NCI-H526 (cell line): ENCODE measurements around the gene DLG2.
"Not testable (repeated sequence)": the region's sequence is repeated elsewhere in the genome, so short reads cannot be mapped to it uniquely, and the experiment has no call there.

Experiments used
- DNase-seq, 2 experiments: peaks; one replicate each; lab custom pipeline; 2025; lab: John Stamatoyannopoulos, UW

DLG2 gene

GRCh38 chr11:85444479-85444878 is 182.7 kb downstream of the DLG2 start:
- DNase-seq = no peak

- no peak for DNase-seq
These were observed 186.9 kb downstream of the DLG2 start for GRCh38 chr11:85440273-85440672.

- DNase-seq = no peak
These were observed 188.8 kb downstream of the DLG2 start for GRCh38 chr11:85438328-85438727.

DNA sequence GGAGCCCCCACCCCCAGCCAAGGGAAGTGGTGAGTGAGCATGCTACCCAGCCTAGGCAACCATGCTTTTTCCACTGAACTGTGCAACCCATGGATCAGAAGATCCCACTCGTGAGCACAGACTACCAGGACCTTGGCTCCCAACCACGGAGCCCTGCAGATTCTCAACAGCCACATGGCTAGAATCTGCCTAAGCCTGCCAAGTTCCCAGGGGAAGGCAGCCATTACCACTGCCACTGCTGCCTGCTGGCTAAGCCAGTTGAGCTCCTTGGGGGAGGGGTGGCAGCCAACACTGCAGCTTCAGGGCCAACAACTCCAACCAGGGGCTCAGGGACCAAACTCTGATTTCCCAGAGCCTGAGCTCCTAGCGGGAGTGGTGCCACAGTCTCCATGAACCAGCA is 195.8 kb downstream of the DLG2 start:
- no peak for DNase-seq

- DNase-seq = no peak
These were observed 203.3 kb downstream of the DLG2 start for GRCh38 chr11:85423794-85424193.

DNA sequence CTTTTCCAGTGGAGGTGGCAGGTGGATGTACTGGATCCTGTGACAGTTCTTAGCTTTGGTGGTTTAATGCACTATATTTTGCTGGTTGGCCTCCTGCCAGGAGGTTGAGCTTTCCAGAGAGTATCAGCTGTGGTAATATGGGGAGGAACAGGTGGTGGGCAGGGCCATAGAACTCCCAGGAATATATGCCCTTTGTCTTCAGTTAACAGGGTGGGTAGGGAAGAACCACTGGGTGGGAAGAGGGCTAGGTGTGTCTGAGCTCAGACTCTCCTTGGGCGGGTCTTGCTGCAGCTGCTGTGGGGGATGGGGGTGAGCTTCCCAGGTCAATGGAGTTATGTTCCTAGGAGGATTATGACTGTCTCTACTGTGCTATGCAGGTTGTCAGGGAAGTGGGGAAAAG is 203.8 kb downstream of the DLG2 start:
- no peak for DNase-seq

GRCh38 chr11:85414175-85414574 is 213.0 kb downstream of the DLG2 start:
- no peak for DNase-seq

GRCh38 chr11:85407648-85408047 is 219.5 kb downstream of the DLG2 start:
- peak in 1 of 2 experiments; percentile 18 for DNase-seq

- DNase-seq = no peak
These were observed 220.3 kb downstream of the DLG2 start for GRCh38 chr11:85406841-85407240.

- DNase-seq = no peak
These were observed 220.8 kb downstream of the DLG2 start for GRCh38 chr11:85406316-85406715.

DNA sequence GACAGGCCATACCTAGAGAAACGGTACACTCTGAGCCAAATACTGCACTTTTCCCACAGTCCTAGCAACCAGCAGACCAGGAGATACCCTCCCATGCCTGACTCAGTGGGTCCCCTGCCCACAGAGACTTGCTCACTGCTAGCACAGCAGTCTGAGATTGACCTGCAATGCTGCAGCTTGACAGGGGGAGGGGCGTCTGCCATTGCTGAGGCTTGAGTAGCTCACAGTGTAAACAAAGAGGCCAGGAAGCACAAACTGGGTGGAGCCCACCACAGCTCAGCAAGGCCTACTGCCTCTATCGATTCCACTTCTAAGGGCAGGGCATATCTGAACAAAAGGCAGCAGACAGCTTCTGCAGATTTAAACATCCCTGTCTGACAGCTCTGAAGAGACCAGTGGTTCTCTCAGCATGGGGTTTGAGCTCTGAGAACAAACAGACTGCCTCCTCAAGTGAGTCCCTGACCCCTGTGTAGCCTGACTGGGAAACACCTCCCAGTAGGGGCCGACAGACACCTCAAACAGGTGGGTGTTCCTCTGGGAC is 231.6 kb downstream of the DLG2 start:
- DNase-seq = peak in 1 of 2 experiments; percentile 5

DNA sequence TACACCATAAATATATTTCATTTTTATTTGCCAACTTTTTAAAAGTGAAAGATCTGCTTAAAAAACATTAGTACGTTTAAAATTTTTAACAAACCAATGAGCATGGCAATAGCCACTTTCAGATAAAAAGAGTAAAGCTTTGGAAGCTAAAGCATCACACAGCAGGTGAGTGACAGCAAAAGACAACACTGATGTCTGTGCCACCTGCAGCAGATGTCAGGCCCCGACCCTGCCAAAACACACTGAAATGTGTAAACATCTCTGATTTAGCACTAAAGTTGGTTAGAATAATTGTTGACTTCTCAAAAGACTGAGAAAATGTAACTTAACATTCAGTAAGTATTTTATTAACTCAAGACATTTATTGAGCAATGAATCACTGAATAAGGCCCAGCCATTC is 232.9 kb downstream of the DLG2 start:
- no peak for DNase-seq

DNA sequence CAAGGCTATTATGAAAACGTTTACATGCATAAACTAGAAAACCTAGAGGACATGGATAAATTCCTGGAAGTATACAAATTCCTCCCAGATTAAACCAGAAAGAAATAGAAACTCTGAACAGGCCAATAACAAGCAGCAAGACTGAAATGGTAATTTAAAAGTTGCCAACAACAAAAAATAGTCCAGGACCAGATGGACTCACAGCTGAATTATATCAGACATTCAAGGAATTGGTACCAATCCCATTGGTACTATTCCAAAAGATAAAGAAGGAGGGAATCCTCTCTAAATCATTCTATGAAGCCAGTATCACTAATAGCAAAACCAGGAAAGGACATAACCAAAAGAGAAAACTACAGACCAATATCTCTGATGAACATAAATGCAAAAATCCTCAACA is 236.0 kb downstream of the DLG2 start:
- DNase-seq = no peak

DNA sequence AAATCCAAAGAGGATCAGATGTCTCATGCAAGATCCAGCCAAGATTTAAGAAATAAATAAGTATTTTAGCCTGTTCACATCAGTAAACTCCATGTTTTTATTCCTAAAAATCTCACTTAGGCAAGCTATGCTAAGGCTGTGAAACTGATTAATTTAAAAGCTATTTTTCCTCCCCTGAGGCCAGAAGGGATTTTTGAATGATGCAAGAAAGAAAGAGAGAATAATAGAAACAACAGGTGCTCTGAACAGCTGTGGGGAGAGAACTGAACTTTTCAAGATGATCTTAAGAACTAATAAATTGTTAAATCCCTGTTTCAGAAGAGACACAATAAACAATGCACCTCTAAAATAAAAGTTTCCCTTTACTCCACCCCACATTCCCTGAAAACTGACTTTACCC is 241.6 kb downstream of the DLG2 start:
- no peak for DNase-seq

GRCh38 chr11:85385111-85385510 is 242.0 kb downstream of the DLG2 start:
- no peak for DNase-seq

GRCh38 chr11:85379066-85379465 is 248.1 kb downstream of the DLG2 start:
- DNase-seq = no peak

GRCh38 chr11:85377901-85378300 is 249.2 kb downstream of the DLG2 start:
- no peak for DNase-seq

- no peak for DNase-seq
These were observed 267.3 kb downstream of the DLG2 start for GRCh38 chr11:85359859-85360258.

GRCh38 chr11:85355921-85356320 is 271.2 kb downstream of the DLG2 start:
- no peak for DNase-seq

- DNase-seq = not testable (repeated sequence)
These were observed 277.6 kb downstream of the DLG2 start for GRCh38 chr11:85349539-85349938.

- no peak for DNase-seq
These were observed 278.2 kb downstream of the DLG2 start for GRCh38 chr11:85348945-85349344.

DNA sequence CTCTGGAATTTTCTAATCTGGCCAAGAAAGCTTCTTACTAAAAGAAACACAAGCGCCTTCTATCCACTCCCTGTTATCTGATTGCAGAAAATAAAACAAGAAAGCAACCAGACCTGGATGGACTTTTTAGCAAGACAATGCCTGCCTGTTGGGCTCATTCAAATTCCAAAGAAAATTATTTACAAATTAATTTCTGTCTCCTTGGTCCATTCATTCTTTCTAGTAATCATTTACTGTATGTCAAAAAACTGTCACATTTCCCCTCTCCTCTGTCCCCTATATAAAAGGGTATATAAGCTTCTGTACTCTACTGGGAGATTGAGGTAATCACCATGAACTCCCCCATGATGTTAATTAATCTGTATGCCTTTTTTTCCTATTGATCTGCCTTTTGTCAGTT is 279.9 kb downstream of the DLG2 start:
- DNase-seq = peak; percentile 13 to 15

- DNase-seq = no peak
These were observed 280.7 kb downstream of the DLG2 start for GRCh38 chr11:85346484-85346883.

GRCh38 chr11:85340846-85341245 is 286.3 kb downstream of the DLG2 start:
- not testable (repeated sequence) for DNase-seq

GRCh38 chr11:85318573-85318972 is 308.6 kb downstream of the DLG2 start:
- no peak for DNase-seq
